HepG2 (cell line): ENCODE measurements around the gene SYMPK. TPM values are rescaled to one million over a fixed set of nuclear protein-coding genes. Genes with fewer than 3 reads are reported as not detected.

Source experiments
- EEA1 ChIP-seq: sonication (generic); formaldehyde crosslinking; IDR thresholded peaks from 2 replicates; pipeline ENCODE4 v1.5.1; 2020; ENCODE audit warnings: mild to moderate bottlenecking, missing genetic modification reagents, borderline replicate concordance
- ETV5 ChIP-seq: IDR thresholded peaks from 2 replicates; pipeline ENCODE4 v1.6.1; 2018; ENCODE audit warnings: missing biosample characterization, missing genetic modification reagents, inconsistent platforms, borderline replicate concordance
- ETV6 ChIP-seq: sonication (generic); formaldehyde crosslinking; conservative IDR thresholded peaks from 2 replicates; pipeline ENCODE4 v1.4.0; 2020; ENCODE audit warnings: missing genetic modification reagents
- FIP1L1 ChIP-seq: fragments of 200-400 bp; formaldehyde crosslinking; IDR thresholded peaks from 2 replicates; pipeline ENCODE4 v1.6.1; 2018; ENCODE audit warnings: low read depth, mild to moderate bottlenecking, low read length, moderate library complexity, borderline replicate concordance; ENCODE audit not compliant: insufficient read depth
- FOXA3 ChIP-seq: IDR thresholded peaks from 2 replicates; pipeline ENCODE4 v1.6.1; 2016; ENCODE audit warnings: missing genetic modification reagents, missing compliant biosample characterization
- GABPB1 ChIP-seq: IDR thresholded peaks from 2 replicates; pipeline ENCODE4 v1.6.1; 2016; ENCODE audit warnings: mild to moderate bottlenecking, missing genetic modification reagents, moderate library complexity, missing compliant biosample characterization
- HHEX ChIP-seq: IDR thresholded peaks from 2 replicates; pipeline ENCODE4 v1.6.1; 2016; ENCODE audit warnings: control low read depth
- HMG20B ChIP-seq: conservative IDR thresholded peaks from 2 replicates; pipeline ENCODE4 v1.6.1; 2016; ENCODE audit warnings: missing genetic modification reagents, missing compliant biosample characterization
- IRX3 ChIP-seq: sonication (generic); formaldehyde crosslinking; IDR thresholded peaks from 2 replicates; pipeline ENCODE4 v1.8.1; 2023; ENCODE audit warnings: mild to moderate bottlenecking, low read depth, missing genetic modification reagents, borderline replicate concordance
- PHB2 ChIP-seq: fragments of 450-650 bp; IDR thresholded peaks from 2 replicates; pipeline ENCODE4 v1.6.1; 2018; ENCODE audit not compliant: partially characterized antibody
- SP4 ChIP-seq: sonication (generic); formaldehyde crosslinking; IDR thresholded peaks from 2 replicates; pipeline ENCODE4 v1.8.1; 2023; ENCODE audit warnings: mild to moderate bottlenecking, missing genetic modification reagents
- SRSF1 ChIP-seq: fragments of 200-400 bp; formaldehyde crosslinking; optimal IDR thresholded peaks from 2 replicates; pipeline ENCODE3; 2017; ENCODE audit warnings: mild to moderate bottlenecking, low read depth, low read length, moderate library complexity
- ZFP62 ChIP-seq: sonication (generic); formaldehyde crosslinking; IDR thresholded peaks from 2 replicates; pipeline ENCODE4 v1.4.0; 2020; ENCODE audit warnings: missing genetic modification reagents
- ZNF24 ChIP-seq: fragments of 450-650 bp; IDR thresholded peaks from 2 replicates; pipeline ENCODE4 v1.6.1; 2017; ENCODE audit warnings: antibody characterized with exemption, mild to moderate bottlenecking
- ZNF256 ChIP-seq: sonication (generic); formaldehyde crosslinking; conservative IDR thresholded peaks from 2 replicates; pipeline ENCODE4 v1.4.0; 2020; ENCODE audit warnings: missing genetic modification reagents
- ZNF709 ChIP-seq: sonication (generic); formaldehyde crosslinking; IDR thresholded peaks from 2 replicates; pipeline ENCODE4 v1.5.0; 2020; ENCODE audit warnings: mild to moderate bottlenecking, missing genetic modification reagents
- polyA plus RNA-seq, 8 experiments: library from polyadenylated mRNA; depleted of rRNA in 3 of 8; stranded (reverse) in 7 of 8; unstranded in 1 of 8; fragments of >200 nt; fragmentation: Illumina TruSeq in 4 of 8; extraction: Trizol in 4 of 8; gene quantifications; 2 replicates each; pipeline versions ENCODE4 v1.2.1 to v1.2.3, GENCODE V29; 2011 to 2016; ENCODE audit warnings: low read depth in 4 of 8, missing spikeins in 1 of 8, mixed read lengths in 1 of 8; ENCODE audit not compliant: insufficient read depth in 1 of 8
- total RNA-seq, 5 experiments: library from RNA; depleted of rRNA; stranded (reverse); fragments of >200 nt; fragmentation: Illumina TruSeq; extraction: Trizol; gene quantifications; 2 replicates each; pipeline ENCODE4 v1.2.3, GENCODE V29; 2016; ENCODE audit warnings: low read depth in 1 of 5
- TF ChIP-seq, protein P1 (sequence below): sonication (generic); formaldehyde crosslinking; IDR thresholded peaks from 2 replicates; pipeline ENCODE4 v1.8.1; 2022; ENCODE audit warnings: low read depth, mild to moderate bottlenecking, missing genetic modification reagents
- TF ChIP-seq, protein P2 (sequence below): sonication (generic); formaldehyde crosslinking; IDR thresholded peaks from 2 replicates; pipeline ENCODE4 v1.5.1; 2020; ENCODE audit warnings: mild to moderate bottlenecking, missing genetic modification reagents, moderate library complexity
- TF ChIP-seq, protein P3 (sequence below): sonication (generic); formaldehyde crosslinking; IDR thresholded peaks from 2 replicates; pipeline ENCODE4 v1.8.0; 2023; ENCODE audit warnings: mild to moderate bottlenecking, missing genetic modification reagents
- TF ChIP-seq, protein P4 (sequence below): sonication (generic); formaldehyde crosslinking; IDR thresholded peaks from 2 replicates; pipeline ENCODE4 v1.5.0; 2020; ENCODE audit warnings: missing genetic modification reagents

Gene SYMPK
- total and polyA plus RNA-seq, 2 of the 13 experiments (the other 11 are each of a cell fraction or from before 2014, with no cell fraction given): 21.9 to 55.7 TPM

DNA sequence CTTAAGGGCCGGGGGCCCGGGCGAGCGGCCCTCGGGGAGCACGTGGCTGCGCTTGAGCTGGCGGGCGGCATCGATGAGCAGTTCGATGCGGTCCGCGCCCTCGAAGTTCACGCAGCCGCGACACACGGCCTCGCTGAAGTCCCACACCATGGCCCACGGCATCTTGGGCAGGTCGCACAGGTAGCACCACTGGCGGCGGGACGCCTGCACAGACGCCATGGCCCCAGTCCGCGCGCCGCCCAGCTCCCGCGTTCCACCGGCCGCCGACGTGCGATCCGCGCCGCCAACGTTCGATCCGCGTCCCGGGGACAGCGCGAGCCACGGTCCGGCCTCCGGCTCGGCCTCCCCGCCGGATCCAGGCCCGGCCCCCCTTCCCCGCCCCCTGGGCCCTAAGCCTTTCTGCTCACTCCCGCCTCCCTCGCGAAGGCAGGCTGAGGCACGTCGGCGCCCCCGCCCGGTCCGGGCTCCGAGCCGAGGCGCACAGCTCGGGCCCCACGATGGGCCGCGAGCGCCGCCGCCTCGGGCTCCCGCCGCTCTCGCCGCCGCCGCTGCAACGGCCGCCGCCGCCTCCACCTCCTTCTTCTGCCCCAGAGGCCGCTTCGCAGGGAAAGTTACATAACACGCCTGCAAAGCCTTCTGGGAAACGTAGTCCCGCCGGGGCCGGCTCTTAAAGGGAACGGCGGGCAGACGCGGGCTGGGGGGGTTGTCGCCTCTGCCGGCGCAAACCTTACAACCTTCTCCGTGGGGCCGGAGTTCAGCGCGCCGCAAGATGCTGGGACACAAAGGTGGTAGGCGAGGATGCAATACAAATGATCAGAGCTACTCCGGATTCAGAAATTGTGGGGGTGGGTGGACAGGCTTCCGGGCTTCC lies 22.8 kb upstream of the SYMPK start, which contains the start of gene IRF2BP1 (continued):
- TF ChIP-seq FIP1L1 (peak; percentile 31; the same call in 1 of the 2 replicates), SP4 (CRISPR knock-in tag) (no peak; the same call in 1 of the 2 replicates), ZNF256 (CRISPR knock-in tag) (no peak), ZFP62 (CRISPR knock-in tag) (no peak), SRSF1 (no peak), ZNF24 (no peak), HHEX (CRISPR knock-in tag) (no peak), ETV6 (no peak), PHB2 (no peak), HMG20B (no peak), GABPB1 (CRISPR knock-in tag) (peak; percentile 81), EEA1 (CRISPR knock-in tag) (peak; percentile 51; the same call in 1 of the 2 replicates), FOXA3 (CRISPR knock-in tag) (0 out of 2 replicates have a peak, but pooled peaks have one; percentile 33), ETV5 (CRISPR knock-in tag) (no peak), IRX3 (CRISPR knock-in tag) (0 out of 2 replicates have a peak, but pooled peaks have one; percentile 2), ZNF709 (CRISPR knock-in tag) (peak; percentile 31; the same call in 1 of the 2 replicates)
- TF ChIP-seq, protein P1, sequence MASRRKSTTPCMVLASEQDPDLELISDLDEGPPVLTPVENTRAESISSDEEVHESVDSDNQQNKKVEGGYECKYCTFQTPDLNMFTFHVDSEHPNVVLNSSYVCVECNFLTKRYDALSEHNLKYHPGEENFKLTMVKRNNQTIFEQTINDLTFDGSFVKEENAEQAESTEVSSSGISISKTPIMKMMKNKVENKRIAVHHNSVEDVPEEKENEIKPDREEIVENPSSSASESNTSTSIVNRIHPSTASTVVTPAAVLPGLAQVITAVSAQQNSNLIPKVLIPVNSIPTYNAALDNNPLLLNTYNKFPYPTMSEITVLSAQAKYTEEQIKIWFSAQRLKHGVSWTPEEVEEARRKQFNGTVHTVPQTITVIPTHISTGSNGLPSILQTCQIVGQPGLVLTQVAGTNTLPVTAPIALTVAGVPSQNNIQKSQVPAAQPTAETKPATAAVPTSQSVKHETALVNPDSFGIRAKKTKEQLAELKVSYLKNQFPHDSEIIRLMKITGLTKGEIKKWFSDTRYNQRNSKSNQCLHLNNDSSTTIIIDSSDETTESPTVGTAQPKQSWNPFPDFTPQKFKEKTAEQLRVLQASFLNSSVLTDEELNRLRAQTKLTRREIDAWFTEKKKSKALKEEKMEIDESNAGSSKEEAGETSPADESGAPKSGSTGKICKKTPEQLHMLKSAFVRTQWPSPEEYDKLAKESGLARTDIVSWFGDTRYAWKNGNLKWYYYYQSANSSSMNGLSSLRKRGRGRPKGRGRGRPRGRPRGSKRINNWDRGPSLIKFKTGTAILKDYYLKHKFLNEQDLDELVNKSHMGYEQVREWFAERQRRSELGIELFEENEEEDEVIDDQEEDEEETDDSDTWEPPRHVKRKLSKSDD (CRISPR knock-in tag): no peak
- TF ChIP-seq, protein P2, sequence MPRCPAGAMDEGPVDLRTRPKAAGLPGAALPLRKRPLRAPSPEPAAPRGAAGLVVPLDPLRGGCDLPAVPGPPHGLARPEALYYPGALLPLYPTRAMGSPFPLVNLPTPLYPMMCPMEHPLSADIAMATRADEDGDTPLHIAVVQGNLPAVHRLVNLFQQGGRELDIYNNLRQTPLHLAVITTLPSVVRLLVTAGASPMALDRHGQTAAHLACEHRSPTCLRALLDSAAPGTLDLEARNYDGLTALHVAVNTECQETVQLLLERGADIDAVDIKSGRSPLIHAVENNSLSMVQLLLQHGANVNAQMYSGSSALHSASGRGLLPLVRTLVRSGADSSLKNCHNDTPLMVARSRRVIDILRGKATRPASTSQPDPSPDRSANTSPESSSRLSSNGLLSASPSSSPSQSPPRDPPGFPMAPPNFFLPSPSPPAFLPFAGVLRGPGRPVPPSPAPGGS (CRISPR knock-in tag): peak; percentile 84
- TF ChIP-seq, protein P3, sequence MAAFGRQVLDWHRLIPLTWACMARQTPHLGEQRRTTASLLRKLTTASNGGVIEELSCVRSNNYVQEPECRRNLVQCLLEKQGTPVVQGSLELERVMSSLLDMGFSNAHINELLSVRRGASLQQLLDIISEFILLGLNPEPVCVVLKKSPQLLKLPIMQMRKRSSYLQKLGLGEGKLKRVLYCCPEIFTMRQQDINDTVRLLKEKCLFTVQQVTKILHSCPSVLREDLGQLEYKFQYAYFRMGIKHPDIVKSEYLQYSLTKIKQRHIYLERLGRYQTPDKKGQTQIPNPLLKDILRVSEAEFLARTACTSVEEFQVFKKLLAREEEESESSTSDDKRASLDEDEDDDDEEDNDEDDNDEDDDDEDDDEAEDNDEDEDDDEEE (CRISPR knock-in tag): 0 out of 2 replicates have a peak, but pooled peaks have one; percentile 71
- TF ChIP-seq, protein P4, sequence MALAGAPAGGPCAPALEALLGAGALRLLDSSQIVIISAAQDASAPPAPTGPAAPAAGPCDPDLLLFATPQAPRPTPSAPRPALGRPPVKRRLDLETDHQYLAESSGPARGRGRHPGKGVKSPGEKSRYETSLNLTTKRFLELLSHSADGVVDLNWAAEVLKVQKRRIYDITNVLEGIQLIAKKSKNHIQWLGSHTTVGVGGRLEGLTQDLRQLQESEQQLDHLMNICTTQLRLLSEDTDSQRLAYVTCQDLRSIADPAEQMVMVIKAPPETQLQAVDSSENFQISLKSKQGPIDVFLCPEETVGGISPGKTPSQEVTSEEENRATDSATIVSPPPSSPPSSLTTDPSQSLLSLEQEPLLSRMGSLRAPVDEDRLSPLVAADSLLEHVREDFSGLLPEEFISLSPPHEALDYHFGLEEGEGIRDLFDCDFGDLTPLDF (CRISPR knock-in tag): no peak
